Activated CD4-positive, alpha-beta T cell treated with anti-CD3 and anti-CD28 coated beads, Interleukin-2, Interleukin-6, amounts not matched to agents 100 ng/mL and 50 ng/mL, durations not matched to agents 16 hours and 8 hours (primary cell): ENCODE data around the gene VSTM2L.
"Not testable (repeated sequence)": the region's sequence is repeated elsewhere in the genome, so short reads cannot be mapped to it uniquely, and the experiment has no call there.

Experiments
- DNase-seq: peaks from one replicate; pipeline ENCODE4 v3.0.0-alpha.2; 2020

The VSTM2L gene

GRCh38 chr20:37939701-37940560 lies 37.0 kb downstream of the VSTM2L start:
- no peak for DNase-seq

GRCh38 chr20:37940858-37941257 lies 37.9 kb downstream of the VSTM2L start:
- DNase-seq = no peak

GRCh38 chr20:37941332-37941731 lies 38.4 kb downstream of the VSTM2L start:
- DNase-seq = no peak

- no peak for DNase-seq
Observed at GRCh38 chr20:37941992-37942391, 39.1 kb downstream of the VSTM2L start.

GRCh38 chr20:37943033-37943432 lies 40.1 kb downstream of the VSTM2L start:
- no peak for DNase-seq

GRCh38 chr20:37943501-37944455 lies 40.9 kb downstream of the VSTM2L start:
- DNase-seq = no peak

GRCh38 chr20:37944456-37944981 lies 41.6 kb downstream of the VSTM2L start:
- DNase-seq = no peak

- no peak for DNase-seq
Observed at GRCh38 chr20:37945091-37945547, 42.2 kb downstream of the VSTM2L start.

- no peak for DNase-seq
Observed at GRCh38 chr20:37946946-37947345, 44.0 kb downstream of the VSTM2L start.

GRCh38 chr20:37947943-37948342 lies 45.0 kb downstream of the VSTM2L start:
- DNase-seq = no peak

GRCh38 chr20:37948956-37949355 lies 46.0 kb downstream of the VSTM2L start:
- no peak for DNase-seq

GRCh38 chr20:37954190-37954589 lies 51.3 kb downstream of the VSTM2L start:
- no peak for DNase-seq

- no peak for DNase-seq
Observed at GRCh38 chr20:37954626-37955025, 51.7 kb downstream of the VSTM2L start.

GRCh38 chr20:37955511-37955910 lies 52.6 kb downstream of the VSTM2L start:
- DNase-seq = no peak

- DNase-seq = no peak
Observed at GRCh38 chr20:37956107-37956585, 53.2 kb downstream of the VSTM2L start.

GRCh38 chr20:37958856-37959520 lies 56.1 kb downstream of the VSTM2L start:
- no peak for DNase-seq

- DNase-seq = no peak
Observed at GRCh38 chr20:37961066-37961465, 58.1 kb downstream of the VSTM2L start.

GRCh38 chr20:37963483-37963882 lies 60.6 kb downstream of the VSTM2L start:
- DNase-seq = not testable (repeated sequence)

GRCh38 chr20:37968841-37969401 lies 66.0 kb downstream of the VSTM2L start:
- DNase-seq = no peak

GRCh38 chr20:37969949-37970855 lies 67.3 kb downstream of the VSTM2L start:
- DNase-seq = no peak

GRCh38 chr20:37970856-37971245 lies 67.9 kb downstream of the VSTM2L start:
- DNase-seq = no peak
